DND-41 (cell line): ENCODE measurements around the gene JAZF1.

Source experiments
- ATAC-seq: fragments of 200-7000 bp; cut with Tn5 transposase; 3 replicates; pipeline ENCODE4 v1.9.1; 2021; ENCODE audit warnings: low read depth; ENCODE audit not compliant: insufficient read depth
- DNase-seq: peaks from one replicate; pipeline ENCODE4 v3.0.0-alpha.2; 2020
- H2AFZ ChIP-seq: 2 replicates; pipeline ENCODE4 v1.6.0; 2012; ENCODE audit warnings: low read depth, low read length
- H3K27ac ChIP-seq: 2 replicates; pipeline ENCODE4 v1.5.1; 2012; ENCODE audit warnings: low read length, inconsistent platforms
- H3K27me3 ChIP-seq: fragments of 200-600 bp; sonication (generic); 2 replicates; pipeline ENCODE4 v1.6.0; 2012; ENCODE audit warnings: low read length, mild to moderate bottlenecking, inconsistent platforms; ENCODE audit not compliant: insufficient read depth, poor library complexity
- H3K36me3 ChIP-seq: 2 replicates; pipeline ENCODE4 v1.5.1; 2012; ENCODE audit warnings: low read length, inconsistent platforms; ENCODE audit not compliant: insufficient read depth
- H3K4me1 ChIP-seq: 2 replicates; pipeline ENCODE4 v1.5.1; 2012; ENCODE audit warnings: mild to moderate bottlenecking, low read length; ENCODE audit not compliant: insufficient read depth
- H3K4me2 ChIP-seq: 2 replicates; pipeline ENCODE4 v1.6.0; 2012; ENCODE audit warnings: mild to moderate bottlenecking, moderate library complexity, low read length, inconsistent platforms; ENCODE audit not compliant: insufficient read depth
- H3K4me3 ChIP-seq, 2 experiments: fragments of 200-600 bp in 1 of 2; shearing (Covaris generic) in 1 of 2; 2 replicates each; pipeline ENCODE4 v1.5.1; 2012 to 2016; ENCODE audit warnings: inconsistent platforms in 2 of 2, low read length in 2 of 2, mild to moderate bottlenecking in 2 of 2, low read depth in 1 of 2, moderate library complexity in 1 of 2
- H3K79me2 ChIP-seq: 2 replicates; pipeline ENCODE4 v1.6.0; 2012; ENCODE audit warnings: low read length, inconsistent platforms; ENCODE audit not compliant: insufficient read depth
- H3K9ac ChIP-seq: 2 replicates; pipeline ENCODE4 v1.6.0; 2012; ENCODE audit warnings: low read depth, mild to moderate bottlenecking, inconsistent platforms, low read length, moderate library complexity
- H3K9me3 ChIP-seq: 2 replicates; pipeline ENCODE4 v1.5.1; 2012; ENCODE audit warnings: low read length, moderate library complexity, mild to moderate bottlenecking, inconsistent platforms; ENCODE audit not compliant: insufficient read depth, severe bottlenecking
- H4K20me1 ChIP-seq: 2 replicates; pipeline ENCODE4 v1.6.0; 2012; ENCODE audit warnings: low read length; ENCODE audit not compliant: insufficient read depth
- EZH2 ChIP-seq: IDR thresholded peaks from 3 replicates; pipeline ENCODE4 v1.6.1; 2012; ENCODE audit warnings: borderline replicate concordance, low read depth, mild to moderate bottlenecking, moderate library complexity, low read length, inconsistent platforms; ENCODE audit not compliant: severe bottlenecking
- TF ChIP-seq, protein P1 (sequence below): IDR thresholded peaks from 2 replicates; pipeline ENCODE4 v1.5.1; 2012; ENCODE audit warnings: borderline replicate concordance, low read length, moderate library complexity, mild to moderate bottlenecking; ENCODE audit not compliant: poor library complexity, severe bottlenecking; ENCODE audit errors: extremely low read depth

Gene JAZF1

DNA sequence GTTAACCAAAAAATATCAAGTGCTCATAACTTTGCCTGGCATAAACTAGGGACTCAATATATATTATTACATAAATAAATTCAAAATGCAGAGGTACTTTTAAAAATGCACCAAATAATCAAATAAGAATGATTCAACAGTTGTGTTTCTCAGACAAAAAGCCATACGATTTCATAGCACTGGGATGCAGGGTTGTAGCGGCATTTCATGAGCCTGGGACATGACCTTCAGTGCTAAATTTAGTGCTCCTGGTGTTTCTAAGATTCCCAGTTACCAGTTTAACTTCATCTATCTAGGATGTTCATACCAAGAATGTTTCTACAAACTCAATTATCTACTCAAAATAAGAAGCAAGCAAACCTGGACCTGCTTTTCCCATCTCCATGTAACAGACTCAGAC, 4.0 kb downstream of the JAZF1 start:
- H4K20me1 ChIP-seq = peaks cover 8% of the 10 kb centered on the region; the same call in 1 of the 2 replicates
- no peak overlapping the region for H3K9ac ChIP-seq
- no peak overlapping the region for H3K4me3 ChIP-seq
- no peaks in the 10 kb centered on the region for H3K9me3 ChIP-seq
- DNase-seq (no peak), ATAC-seq (no peak)
- H3K36me3 ChIP-seq = no peaks in the 10 kb centered on the region
- no peak for TF ChIP-seq EZH2
- TF ChIP-seq, protein P1, sequence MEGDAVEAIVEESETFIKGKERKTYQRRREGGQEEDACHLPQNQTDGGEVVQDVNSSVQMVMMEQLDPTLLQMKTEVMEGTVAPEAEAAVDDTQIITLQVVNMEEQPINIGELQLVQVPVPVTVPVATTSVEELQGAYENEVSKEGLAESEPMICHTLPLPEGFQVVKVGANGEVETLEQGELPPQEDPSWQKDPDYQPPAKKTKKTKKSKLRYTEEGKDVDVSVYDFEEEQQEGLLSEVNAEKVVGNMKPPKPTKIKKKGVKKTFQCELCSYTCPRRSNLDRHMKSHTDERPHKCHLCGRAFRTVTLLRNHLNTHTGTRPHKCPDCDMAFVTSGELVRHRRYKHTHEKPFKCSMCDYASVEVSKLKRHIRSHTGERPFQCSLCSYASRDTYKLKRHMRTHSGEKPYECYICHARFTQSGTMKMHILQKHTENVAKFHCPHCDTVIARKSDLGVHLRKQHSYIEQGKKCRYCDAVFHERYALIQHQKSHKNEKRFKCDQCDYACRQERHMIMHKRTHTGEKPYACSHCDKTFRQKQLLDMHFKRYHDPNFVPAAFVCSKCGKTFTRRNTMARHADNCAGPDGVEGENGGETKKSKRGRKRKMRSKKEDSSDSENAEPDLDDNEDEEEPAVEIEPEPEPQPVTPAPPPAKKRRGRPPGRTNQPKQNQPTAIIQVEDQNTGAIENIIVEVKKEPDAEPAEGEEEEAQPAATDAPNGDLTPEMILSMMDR = no peak
- H3K27ac ChIP-seq = no peak overlapping the region
- H2AFZ ChIP-seq = no peak overlapping the region
- H3K27me3 ChIP-seq = no peaks in the 10 kb centered on the region
- no peaks in the 10 kb centered on the region for H3K79me2 ChIP-seq
- no peak overlapping the region for H3K4me2 ChIP-seq
- H3K4me1 ChIP-seq = peaks cover 11% of the 10 kb centered on the region

DNA sequence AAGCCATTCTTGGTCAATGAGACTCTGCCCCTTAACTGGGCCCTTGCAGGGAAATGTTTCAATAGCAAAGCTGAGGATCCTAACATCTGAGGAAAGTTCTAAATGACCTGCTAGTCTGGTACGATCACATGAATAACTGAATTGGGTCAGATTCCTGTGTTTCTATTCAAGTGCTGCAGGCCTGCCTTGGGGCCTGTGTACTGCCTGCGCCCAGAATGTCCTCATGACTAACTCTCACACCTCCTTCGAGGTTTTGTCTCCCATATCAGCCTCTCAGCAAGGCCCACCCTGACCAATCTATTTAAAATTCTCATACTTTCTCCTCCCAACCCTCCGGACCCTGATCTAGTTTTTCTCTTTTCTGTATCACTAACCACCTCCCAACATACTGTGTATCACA, 4.4 kb downstream of the JAZF1 start:
- H3K4me1 ChIP-seq = peaks cover 11% of the 10 kb centered on the region
- H2AFZ ChIP-seq = no peak overlapping the region
- no peak for TF ChIP-seq EZH2
- TF ChIP-seq, protein P1 = no peak
- no peak overlapping the region for H3K4me2 ChIP-seq
- H3K79me2 ChIP-seq = no peaks in the 10 kb centered on the region
- H3K27ac ChIP-seq = no peak overlapping the region
- H4K20me1 ChIP-seq = peaks cover 8% of the 10 kb centered on the region; the same call in 1 of the 2 replicates
- DNase-seq = no peak
- H3K4me3 ChIP-seq = no peak overlapping the region
- no peaks in the 10 kb centered on the region for H3K9me3 ChIP-seq
- ATAC-seq = no peak
- H3K36me3 ChIP-seq = no peaks in the 10 kb centered on the region
- H3K9ac ChIP-seq = no peak overlapping the region
- H3K27me3 ChIP-seq = no peaks in the 10 kb centered on the region

DNA sequence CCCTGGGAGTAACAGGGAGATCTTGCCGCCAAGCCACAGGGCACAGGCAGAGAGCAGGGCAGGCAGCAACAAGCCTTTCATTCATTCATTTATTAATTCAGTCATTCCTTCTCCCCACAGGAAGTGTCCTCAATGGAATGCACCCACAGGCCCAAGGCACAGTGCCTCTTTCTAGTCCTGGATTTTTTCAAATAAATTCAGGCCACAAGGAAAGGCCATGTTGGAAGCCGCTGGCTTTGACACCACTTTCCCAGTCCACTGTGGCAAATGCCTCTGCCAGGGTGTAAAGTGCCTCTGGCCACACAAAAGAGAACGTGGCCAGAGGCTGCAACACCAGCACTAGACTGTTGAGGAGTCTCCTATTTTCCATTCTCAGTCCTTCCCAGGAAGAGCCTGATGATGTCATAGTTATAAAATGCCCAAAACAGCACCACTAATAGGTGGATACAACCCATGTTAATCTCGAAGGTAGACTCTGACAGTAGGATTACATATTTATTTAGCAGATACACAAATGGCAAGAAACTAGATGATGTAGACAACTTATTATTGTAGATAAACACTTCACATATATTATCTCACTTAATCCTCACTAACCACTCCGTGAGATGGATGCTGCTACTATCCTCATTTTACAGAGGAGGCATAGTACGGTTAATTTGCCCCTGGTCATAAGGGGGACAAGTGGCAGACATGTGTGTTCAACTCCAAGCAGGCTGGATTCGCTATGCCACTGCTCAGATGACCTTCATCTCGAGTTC, 5.5 kb downstream of the JAZF1 start:
- peaks cover 7% of the 10 kb centered on the region for H3K4me1 ChIP-seq
- no peak overlapping the region for H3K9ac ChIP-seq
- no peaks in the 10 kb centered on the region for H3K36me3 ChIP-seq
- H3K79me2 ChIP-seq = no peaks in the 10 kb centered on the region
- H2AFZ ChIP-seq = no peak overlapping the region
- H3K9me3 ChIP-seq = no peaks in the 10 kb centered on the region
- DNase-seq (no peak), ATAC-seq (no peak)
- H3K27me3 ChIP-seq = no peaks in the 10 kb centered on the region
- H4K20me1 ChIP-seq = peaks cover 8% of the 10 kb centered on the region; the same call in 1 of the 2 replicates
- no peak overlapping the region for H3K4me3 ChIP-seq
- no peak overlapping the region for H3K4me2 ChIP-seq
- TF ChIP-seq, protein P1 = no peak
- H3K27ac ChIP-seq = no peak overlapping the region
